ENCODE data around the gene TULP4. TPM values are rescaled to one million over a fixed set of nuclear protein-coding genes. Genes with fewer than 3 reads are reported as not detected.

TULP4 gene
- total RNA-seq, 1 experiment from 2014 or later = 52.8 TPM

DNA sequence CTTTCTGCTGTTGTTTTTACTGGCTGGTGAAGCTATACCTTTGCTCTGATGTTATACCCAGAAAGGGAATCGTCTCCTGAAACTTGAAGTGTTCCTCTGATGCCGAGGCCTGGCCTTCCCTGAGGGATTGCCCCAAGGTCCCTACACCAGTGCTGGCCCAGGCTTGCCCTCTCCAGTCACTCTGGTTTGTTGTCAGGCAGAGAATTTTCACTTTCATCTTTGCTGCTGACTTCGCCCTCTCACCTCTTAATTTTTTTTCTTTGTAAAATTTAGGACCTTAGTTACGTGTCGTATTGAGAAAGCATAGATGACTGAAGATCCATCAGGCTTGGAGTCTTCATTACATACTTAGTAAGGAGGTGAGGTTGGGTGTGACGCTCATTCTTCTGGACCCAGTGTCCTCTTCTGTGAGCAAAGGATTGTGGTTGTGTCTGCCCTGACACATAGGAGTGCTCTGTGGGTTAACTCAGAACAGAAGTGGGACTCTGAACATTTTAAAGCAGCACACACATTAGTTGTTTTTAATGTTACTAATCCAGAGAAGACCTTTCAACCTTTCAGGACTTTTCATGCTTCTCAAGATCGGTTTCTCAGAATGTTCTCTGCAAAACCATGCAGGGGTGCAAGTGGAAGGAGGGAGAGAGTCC lies 45.4 kb downstream of the TULP4 start:
- POLR2A ChIA-PET = interaction anchor here (0.6 kb wide), 1 partner anchor 26 kb away, joined by 3 read pairs; no protein-coding TSS in a partner anchor
- H3K4me3 Mint-ChIP-seq = no peak overlapping the region
- no peaks in the 10 kb centered on the region for H3K36me3 Mint-ChIP-seq
- CTCF ChIA-PET = interaction anchor here (1.2 kb wide), 1 partner anchor 8 kb away, joined by 3 read pairs; no protein-coding TSS in a partner anchor
- no peaks in the 10 kb centered on the region for H3K27me3 Mint-ChIP-seq (ENCODE audit: low read depth)
- no peaks in the 10 kb centered on the region for H3K9me3 Mint-ChIP-seq
- DNase-seq (ENCODE audit: low spot score) (no peak), ATAC-seq (no peak)
- peaks cover 13% of the 10 kb centered on the region for H3K4me1 Mint-ChIP-seq
- TF ChIP-seq, protein P1, sequence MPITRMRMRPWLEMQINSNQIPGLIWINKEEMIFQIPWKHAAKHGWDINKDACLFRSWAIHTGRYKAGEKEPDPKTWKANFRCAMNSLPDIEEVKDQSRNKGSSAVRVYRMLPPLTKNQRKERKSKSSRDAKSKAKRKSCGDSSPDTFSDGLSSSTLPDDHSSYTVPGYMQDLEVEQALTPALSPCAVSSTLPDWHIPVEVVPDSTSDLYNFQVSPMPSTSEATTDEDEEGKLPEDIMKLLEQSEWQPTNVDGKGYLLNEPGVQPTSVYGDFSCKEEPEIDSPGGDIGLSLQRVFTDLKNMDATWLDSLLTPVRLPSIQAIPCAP (CRISPR knock-in tag; IDR thresholded peaks at IDR 0.05) = no peak
- TF ChIP-seq, protein P2, sequence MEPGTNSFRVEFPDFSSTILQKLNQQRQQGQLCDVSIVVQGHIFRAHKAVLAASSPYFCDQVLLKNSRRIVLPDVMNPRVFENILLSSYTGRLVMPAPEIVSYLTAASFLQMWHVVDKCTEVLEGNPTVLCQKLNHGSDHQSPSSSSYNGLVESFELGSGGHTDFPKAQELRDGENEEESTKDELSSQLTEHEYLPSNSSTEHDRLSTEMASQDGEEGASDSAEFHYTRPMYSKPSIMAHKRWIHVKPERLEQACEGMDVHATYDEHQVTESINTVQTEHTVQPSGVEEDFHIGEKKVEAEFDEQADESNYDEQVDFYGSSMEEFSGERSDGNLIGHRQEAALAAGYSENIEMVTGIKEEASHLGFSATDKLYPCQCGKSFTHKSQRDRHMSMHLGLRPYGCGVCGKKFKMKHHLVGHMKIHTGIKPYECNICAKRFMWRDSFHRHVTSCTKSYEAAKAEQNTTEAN (CRISPR knock-in tag; IDR thresholded peaks at IDR 0.05) = no peak
- TF ChIP-seq NR2C2 (CRISPR knock-in tag; IDR thresholded peaks at IDR 0.05) (no peak), JUN (CRISPR knock-in tag; IDR thresholded peaks at IDR 0.05) (no peak), ZNF138 (CRISPR knock-in tag; conservative IDR thresholded peaks at IDR 0.05) (no peak), IRF2 (CRISPR knock-in tag; IDR thresholded peaks at IDR 0.05; ENCODE audit: borderline replicate concordance, low read depth) (no peak), FOXJ3 (CRISPR knock-in tag; IDR thresholded peaks at IDR 0.05; ENCODE audit: borderline replicate concordance) (no peak), NFATC4 (CRISPR knock-in tag; IDR thresholded peaks at IDR 0.05) (no peak), EMX1 (CRISPR knock-in tag; IDR thresholded peaks at IDR 0.05) (no peak), CREB1 (CRISPR knock-in tag; IDR thresholded peaks at IDR 0.05) (no peak), SP1 (CRISPR knock-in tag; conservative IDR thresholded peaks at IDR 0.05) (no peak), MYBL2 (CRISPR knock-in tag; IDR thresholded peaks at IDR 0.05) (no peak)
- TF ChIP-seq, protein P3, sequence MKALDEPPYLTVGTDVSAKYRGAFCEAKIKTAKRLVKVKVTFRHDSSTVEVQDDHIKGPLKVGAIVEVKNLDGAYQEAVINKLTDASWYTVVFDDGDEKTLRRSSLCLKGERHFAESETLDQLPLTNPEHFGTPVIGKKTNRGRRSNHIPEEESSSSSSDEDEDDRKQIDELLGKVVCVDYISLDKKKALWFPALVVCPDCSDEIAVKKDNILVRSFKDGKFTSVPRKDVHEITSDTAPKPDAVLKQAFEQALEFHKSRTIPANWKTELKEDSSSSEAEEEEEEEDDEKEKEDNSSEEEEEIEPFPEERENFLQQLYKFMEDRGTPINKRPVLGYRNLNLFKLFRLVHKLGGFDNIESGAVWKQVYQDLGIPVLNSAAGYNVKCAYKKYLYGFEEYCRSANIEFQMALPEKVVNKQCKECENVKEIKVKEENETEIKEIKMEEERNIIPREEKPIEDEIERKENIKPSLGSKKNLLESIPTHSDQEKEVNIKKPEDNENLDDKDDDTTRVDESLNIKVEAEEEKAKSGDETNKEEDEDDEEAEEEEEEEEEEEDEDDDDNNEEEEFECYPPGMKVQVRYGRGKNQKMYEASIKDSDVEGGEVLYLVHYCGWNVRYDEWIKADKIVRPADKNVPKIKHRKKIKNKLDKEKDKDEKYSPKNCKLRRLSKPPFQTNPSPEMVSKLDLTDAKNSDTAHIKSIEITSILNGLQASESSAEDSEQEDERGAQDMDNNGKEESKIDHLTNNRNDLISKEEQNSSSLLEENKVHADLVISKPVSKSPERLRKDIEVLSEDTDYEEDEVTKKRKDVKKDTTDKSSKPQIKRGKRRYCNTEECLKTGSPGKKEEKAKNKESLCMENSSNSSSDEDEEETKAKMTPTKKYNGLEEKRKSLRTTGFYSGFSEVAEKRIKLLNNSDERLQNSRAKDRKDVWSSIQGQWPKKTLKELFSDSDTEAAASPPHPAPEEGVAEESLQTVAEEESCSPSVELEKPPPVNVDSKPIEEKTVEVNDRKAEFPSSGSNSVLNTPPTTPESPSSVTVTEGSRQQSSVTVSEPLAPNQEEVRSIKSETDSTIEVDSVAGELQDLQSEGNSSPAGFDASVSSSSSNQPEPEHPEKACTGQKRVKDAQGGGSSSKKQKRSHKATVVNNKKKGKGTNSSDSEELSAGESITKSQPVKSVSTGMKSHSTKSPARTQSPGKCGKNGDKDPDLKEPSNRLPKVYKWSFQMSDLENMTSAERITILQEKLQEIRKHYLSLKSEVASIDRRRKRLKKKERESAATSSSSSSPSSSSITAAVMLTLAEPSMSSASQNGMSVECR (CRISPR knock-in tag; IDR thresholded peaks at IDR 0.05; ENCODE audit: borderline replicate concordance) = no peak
- TF ChIP-seq, protein P4, sequence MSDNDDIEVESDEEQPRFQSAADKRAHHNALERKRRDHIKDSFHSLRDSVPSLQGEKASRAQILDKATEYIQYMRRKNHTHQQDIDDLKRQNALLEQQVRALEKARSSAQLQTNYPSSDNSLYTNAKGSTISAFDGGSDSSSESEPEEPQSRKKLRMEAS (CRISPR knock-in tag; IDR thresholded peaks at IDR 0.05) = no peak
- TF ChIP-seq, protein P5, sequence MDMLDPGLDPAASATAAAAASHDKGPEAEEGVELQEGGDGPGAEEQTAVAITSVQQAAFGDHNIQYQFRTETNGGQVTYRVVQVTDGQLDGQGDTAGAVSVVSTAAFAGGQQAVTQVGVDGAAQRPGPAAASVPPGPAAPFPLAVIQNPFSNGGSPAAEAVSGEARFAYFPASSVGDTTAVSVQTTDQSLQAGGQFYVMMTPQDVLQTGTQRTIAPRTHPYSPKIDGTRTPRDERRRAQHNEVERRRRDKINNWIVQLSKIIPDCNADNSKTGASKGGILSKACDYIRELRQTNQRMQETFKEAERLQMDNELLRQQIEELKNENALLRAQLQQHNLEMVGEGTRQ (CRISPR knock-in tag; IDR thresholded peaks at IDR 0.05) = no peak
- TF ChIP-seq, protein P6, sequence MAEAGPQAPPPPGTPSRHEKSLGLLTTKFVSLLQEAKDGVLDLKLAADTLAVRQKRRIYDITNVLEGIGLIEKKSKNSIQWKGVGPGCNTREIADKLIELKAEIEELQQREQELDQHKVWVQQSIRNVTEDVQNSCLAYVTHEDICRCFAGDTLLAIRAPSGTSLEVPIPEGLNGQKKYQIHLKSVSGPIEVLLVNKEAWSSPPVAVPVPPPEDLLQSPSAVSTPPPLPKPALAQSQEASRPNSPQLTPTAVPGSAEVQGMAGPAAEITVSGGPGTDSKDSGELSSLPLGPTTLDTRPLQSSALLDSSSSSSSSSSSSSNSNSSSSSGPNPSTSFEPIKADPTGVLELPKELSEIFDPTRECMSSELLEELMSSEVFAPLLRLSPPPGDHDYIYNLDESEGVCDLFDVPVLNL (CRISPR knock-in tag; IDR thresholded peaks at IDR 0.05; ENCODE audit: borderline replicate concordance, low read depth) = no peak
- TF ChIP-seq, protein P7, sequence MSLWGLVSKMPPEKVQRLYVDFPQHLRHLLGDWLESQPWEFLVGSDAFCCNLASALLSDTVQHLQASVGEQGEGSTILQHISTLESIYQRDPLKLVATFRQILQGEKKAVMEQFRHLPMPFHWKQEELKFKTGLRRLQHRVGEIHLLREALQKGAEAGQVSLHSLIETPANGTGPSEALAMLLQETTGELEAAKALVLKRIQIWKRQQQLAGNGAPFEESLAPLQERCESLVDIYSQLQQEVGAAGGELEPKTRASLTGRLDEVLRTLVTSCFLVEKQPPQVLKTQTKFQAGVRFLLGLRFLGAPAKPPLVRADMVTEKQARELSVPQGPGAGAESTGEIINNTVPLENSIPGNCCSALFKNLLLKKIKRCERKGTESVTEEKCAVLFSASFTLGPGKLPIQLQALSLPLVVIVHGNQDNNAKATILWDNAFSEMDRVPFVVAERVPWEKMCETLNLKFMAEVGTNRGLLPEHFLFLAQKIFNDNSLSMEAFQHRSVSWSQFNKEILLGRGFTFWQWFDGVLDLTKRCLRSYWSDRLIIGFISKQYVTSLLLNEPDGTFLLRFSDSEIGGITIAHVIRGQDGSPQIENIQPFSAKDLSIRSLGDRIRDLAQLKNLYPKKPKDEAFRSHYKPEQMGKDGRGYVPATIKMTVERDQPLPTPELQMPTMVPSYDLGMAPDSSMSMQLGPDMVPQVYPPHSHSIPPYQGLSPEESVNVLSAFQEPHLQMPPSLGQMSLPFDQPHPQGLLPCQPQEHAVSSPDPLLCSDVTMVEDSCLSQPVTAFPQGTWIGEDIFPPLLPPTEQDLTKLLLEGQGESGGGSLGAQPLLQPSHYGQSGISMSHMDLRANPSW (CRISPR knock-in tag; conservative IDR thresholded peaks at IDR 0.05; ENCODE audit: low read depth) = no peak
- H3K27ac Mint-ChIP-seq = 0 out of 2 replicates have a peak overlapping the region, but pooled peaks have one; percentile 28
